GM19395 (cell line): ENCODE results near the gene MTG1.
"Not testable (repeated sequence)": the region's sequence is repeated elsewhere in the genome, so short reads cannot be mapped to it uniquely, and the experiment has no call there.

Experiments
- ATAC-seq: cut with Tn5 transposase; IDR thresholded peaks from one replicate; pipeline ENCODE4 v1.9.1; 2021; ENCODE audit warnings: mild to moderate bottlenecking, moderate library complexity; ENCODE audit not compliant: unreplicated experiment

Gene MTG1

GRCh38 chr10:133358162-133358924, 35.6 kb upstream of the MTG1 start:
- ATAC-seq, result no peak

- ATAC-seq, result no peak
Measured at GRCh38 chr10:133358925-133359310, 35.0 kb upstream of the MTG1 start.

- ATAC-seq, result no peak
Measured at GRCh38 chr10:133359554-133359971, 34.4 kb upstream of the MTG1 start.

- ATAC-seq, result no peak
Measured at GRCh38 chr10:133359972-133360610, 33.9 kb upstream of the MTG1 start.

- ATAC-seq, result no peak
Measured at GRCh38 chr10:133361227-133361626, 32.7 kb upstream of the MTG1 start.

- no peak for ATAC-seq
Measured at GRCh38 chr10:133361773-133362441, 32.0 kb upstream of the MTG1 start.

- no peak for ATAC-seq
Measured at GRCh38 chr10:133362846-133363245, 31.1 kb upstream of the MTG1 start.

GRCh38 chr10:133364645-133365431, 29.1 kb upstream of the MTG1 start:
- no peak for ATAC-seq

- no peak for ATAC-seq
Measured at GRCh38 chr10:133365461-133366129, 28.4 kb upstream of the MTG1 start.

- ATAC-seq, result no peak
Measured at GRCh38 chr10:133366130-133366478, 27.9 kb upstream of the MTG1 start.

- no peak for ATAC-seq
Measured at GRCh38 chr10:133366751-133367150, 27.2 kb upstream of the MTG1 start.

- ATAC-seq, result not testable (repeated sequence)
Measured at GRCh38 chr10:133367461-133367860, 26.5 kb upstream of the MTG1 start.

- ATAC-seq, result no peak
Measured at GRCh38 chr10:133368153-133368552, 25.8 kb upstream of the MTG1 start.

GRCh38 chr10:133370030-133370786, 23.7 kb upstream of the MTG1 start:
- no peak for ATAC-seq

- no peak for ATAC-seq
Measured at GRCh38 chr10:133372507-133372906, 21.4 kb upstream of the MTG1 start.

GRCh38 chr10:133373174-133374090, 20.5 kb upstream of the MTG1 start, which contains the start of gene ECHS1:
ECHS1 (minus strand) TSS chr10:133373354; CDS start chr10:133373333, 21 bp downstream.
- peak; percentile 92 for ATAC-seq

GRCh38 chr10:133375357-133376115, 18.4 kb upstream of the MTG1 start:
- ATAC-seq, result no peak

GRCh38 chr10:133376183-133376582, 17.8 kb upstream of the MTG1 start:
- ATAC-seq, result not testable (repeated sequence)
